ENCODE results near the gene CYP3A7.

DNA sequence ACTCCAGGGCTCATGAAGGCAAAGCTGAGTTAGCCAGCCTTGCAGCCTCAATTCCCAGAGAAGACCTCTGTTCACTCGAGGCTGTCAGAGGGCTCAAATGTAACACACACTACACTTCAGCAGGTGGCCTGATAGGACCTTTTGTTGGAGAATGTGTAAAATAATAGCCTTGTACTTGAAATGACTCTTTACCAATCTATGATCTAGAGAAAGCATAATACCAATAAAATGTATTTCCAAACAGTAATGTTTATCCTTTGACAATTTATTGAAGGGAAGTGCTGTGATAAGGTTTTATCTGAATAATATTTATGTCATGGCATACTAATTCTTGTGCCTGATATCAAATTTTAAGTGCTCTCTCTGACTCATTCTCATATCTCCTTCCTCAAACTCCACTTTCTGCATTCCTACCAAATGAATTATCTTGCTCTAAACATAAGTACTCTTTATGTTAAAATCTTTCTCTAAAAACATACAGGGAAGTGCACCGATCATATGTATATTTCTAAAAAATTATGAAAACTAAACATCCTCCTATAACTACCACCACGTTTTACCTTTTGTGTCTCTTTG lies 20.9 kb downstream of the CYP3A7 start:
- no peak for TF ChIP-seq CTCF (conservative IDR thresholded peaks at IDR 0.05; ENCODE audit: low read length)
- no peak for TF ChIP-seq EZH2phosphoT487 (IDR thresholded peaks at IDR 0.05; ENCODE audit: borderline replicate concordance)
